Breast epithelium (tissue), 4 donors: ENCODE data around the gene GALNT7. TPM values are rescaled to one million over a fixed set of nuclear protein-coding genes. Genes with fewer than 3 reads are reported as not detected.
"Not testable (repeated sequence)": the region's sequence is repeated elsewhere in the genome, so short reads cannot be mapped to it uniquely, and the experiment has no call there.

Source experiments
- DNase-seq, 2 donors: peaks; one replicate each; pipeline ENCODE4 v3.0.0-alpha.2; 2019; ENCODE audit warnings: low spot score in 2 of 2
- H3K27ac ChIP-seq, 2 donors: fragments of 200-600 bp; sonication (generic) in 1 of 2; one replicate each; pipeline ENCODE4 v1.5.1; 2016 to 2019; ENCODE audit warnings: mild to moderate bottlenecking in 1 of 2
- H3K27me3 ChIP-seq, 2 donors: fragments of 200-600 bp; sonication (generic) in 1 of 2; one replicate each; pipeline versions ENCODE4 v1.5.1 to v1.6.0; 2017 to 2019; ENCODE audit warnings: control low read depth in 1 of 2, mild to moderate bottlenecking in 1 of 2
- H3K36me3 ChIP-seq: fragments of 200-600 bp; one replicate; pipeline ENCODE4 v1.5.1; 2019
- H3K4me1 ChIP-seq, 2 donors: fragments of 200-600 bp; sonication (generic); one replicate each; pipeline ENCODE4 v1.5.1; 2016 to 2019; ENCODE audit warnings: control low read depth in 1 of 2
- H3K4me3 ChIP-seq, 3 donors: fragments of 200-600 bp; sonication (generic); 1 replicate in 2 of 3; 2 replicates in 1 of 3; pipeline ENCODE4 v1.5.1; 2016 to 2019; ENCODE audit warnings: mild to moderate bottlenecking in 3 of 3, moderate library complexity in 2 of 3
- H3K9me3 ChIP-seq, 2 donors: fragments of 200-600 bp; sonication (generic) in 1 of 2; one replicate each; pipeline ENCODE4 v1.5.1; 2016 to 2019; ENCODE audit warnings: control low read depth in 1 of 2
- CTCF ChIP-seq, 3 donors: fragments of 450-650 bp; IDR thresholded peaks; one replicate each; pipeline ENCODE4 v1.5.1; 2016 to 2017; ENCODE audit warnings: antibody characterized with exemption in 3 of 3, mild to moderate bottlenecking in 3 of 3, moderate library complexity in 3 of 3
- POLR2A ChIP-seq: fragments of 450-650 bp; IDR thresholded peaks from one replicate; pipeline ENCODE4 v1.6.1; 2016; ENCODE audit warnings: antibody characterized with exemption, mild to moderate bottlenecking, moderate library complexity
- POLR2AphosphoS5 ChIP-seq, 3 donors: sonication (generic); formaldehyde crosslinking; IDR thresholded peaks; one replicate each; pipeline ENCODE4 v1.6.1; 2017; ENCODE audit warnings: antibody characterized with exemption in 3 of 3
- intact Hi-C: fragments of 100-400 bp; cut with DNase I; formaldehyde crosslinking; loops from one replicate; pipeline ENCODE4 v1.15.1; 2023; ENCODE audit warnings: low total_unique reads
- total RNA-seq, 3 donors: library from RNA; depleted of rRNA; stranded (reverse); fragments of >200 nt; gene quantifications; one replicate each; pipeline ENCODE4 v1.1.0, GENCODE V29; 2016

Gene GALNT7
- total RNA-seq, 3 donors from 2014 or later = 10.7 to 67.2 (median 52.2) TPM

- intact Hi-C loops = no loop called here
- no peak overlapping the region for H3K4me3 ChIP-seq
- no peak for DNase-seq
- no peak overlapping the region for H3K27ac ChIP-seq
- peaks cover 0 to under 1% of the 10 kb centered on the region in 2 donors for H3K4me1 ChIP-seq
- no peaks in the 10 kb centered on the region for H3K36me3 ChIP-seq
- TF ChIP-seq CTCF (IDR thresholded peaks at IDR 0.05) = no peak
- no peak for TF ChIP-seq POLR2AphosphoS5 (IDR thresholded peaks at IDR 0.05)
- TF ChIP-seq POLR2A = no peak
- no peaks in the 10 kb centered on the region for H3K27me3 ChIP-seq
- no peaks in the 10 kb centered on the region for H3K9me3 ChIP-seq
Observed at GRCh38 chr4:173176010-173176409, 7.4 kb downstream of the GALNT7 start.

DNA sequence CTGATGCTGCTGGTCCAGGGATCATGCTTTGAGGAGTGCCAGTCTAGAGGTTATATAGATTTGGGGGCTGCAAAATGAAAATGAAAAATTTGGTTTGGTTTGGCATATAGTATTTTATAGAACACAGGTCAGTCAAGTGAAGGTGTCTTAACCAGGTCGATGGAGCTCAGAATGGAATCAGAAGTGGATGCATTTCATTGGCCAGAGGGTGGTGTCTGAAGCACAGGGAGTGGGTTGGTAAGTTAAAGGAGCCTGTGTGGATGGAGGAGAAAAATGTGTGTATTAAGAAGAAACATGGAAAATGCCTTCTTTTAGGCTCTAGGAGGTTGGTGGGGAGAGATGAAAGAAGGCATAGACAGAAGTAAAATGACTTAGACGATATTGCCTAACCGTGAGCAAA is 8.6 kb downstream of the GALNT7 start:
- H3K4me1 ChIP-seq = no peaks in the 10 kb centered on the region
- H3K36me3 ChIP-seq = no peaks in the 10 kb centered on the region
- H3K27me3 ChIP-seq = no peaks in the 10 kb centered on the region
- no peak overlapping the region for H3K4me3 ChIP-seq
- DNase-seq = no peak
- TF ChIP-seq POLR2A (no peak), POLR2AphosphoS5 (IDR thresholded peaks at IDR 0.05) (no peak), CTCF (IDR thresholded peaks at IDR 0.05) (no peak)
- intact Hi-C loops = no loop called here
- no peak overlapping the region for H3K27ac ChIP-seq
- no peaks in the 10 kb centered on the region for H3K9me3 ChIP-seq

- no peaks in the 10 kb centered on the region for H3K36me3 ChIP-seq
- intact Hi-C loops = no loop called here
- TF ChIP-seq POLR2AphosphoS5 (IDR thresholded peaks at IDR 0.05) = no peak
- TF ChIP-seq POLR2A = no peak
- TF ChIP-seq CTCF (IDR thresholded peaks at IDR 0.05) = no peak
- no peak overlapping the region for H3K4me3 ChIP-seq
- no peaks in the 10 kb centered on the region for H3K4me1 ChIP-seq
- H3K27ac ChIP-seq = no peak overlapping the region
- DNase-seq = no peak
- H3K27me3 ChIP-seq = no peaks in the 10 kb centered on the region
- no peaks in the 10 kb centered on the region for H3K9me3 ChIP-seq
Observed at GRCh38 chr4:173178144-173178543, 9.5 kb downstream of the GALNT7 start.

DNA sequence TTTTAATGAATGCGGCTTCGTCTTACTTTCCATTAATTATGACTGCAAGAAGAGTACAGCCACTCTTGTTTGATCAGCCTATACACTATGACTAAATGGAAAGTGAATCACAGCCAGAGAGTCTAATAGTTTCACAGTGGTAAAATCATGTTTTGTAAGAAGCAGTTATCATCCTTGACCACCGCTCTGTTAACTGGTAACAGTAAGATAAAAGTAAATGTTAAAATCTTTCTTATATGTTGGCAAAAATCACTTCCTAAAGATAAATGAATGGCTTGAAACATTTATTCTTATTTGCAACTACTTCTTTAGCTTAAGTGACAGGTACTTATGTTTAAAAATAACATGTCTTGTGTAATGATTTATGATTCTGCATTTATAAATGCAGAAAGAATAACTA is 13.2 kb downstream of the GALNT7 start:
- Histone ChIP-seq H3K9me3 (no peaks in the 10 kb centered on the region), H3K27me3 (no peaks in the 10 kb centered on the region), H3K4me1 (no peaks in the 10 kb centered on the region), H3K27ac (no peak overlapping the region), H3K4me3 (no peak overlapping the region), H3K36me3 (no peaks in the 10 kb centered on the region)
- no peak for TF ChIP-seq POLR2AphosphoS5 (IDR thresholded peaks at IDR 0.05)
- TF ChIP-seq CTCF (IDR thresholded peaks at IDR 0.05) = no peak
- no peak for TF ChIP-seq POLR2A
- intact Hi-C loops = no loop called here
- no peak for DNase-seq

DNA sequence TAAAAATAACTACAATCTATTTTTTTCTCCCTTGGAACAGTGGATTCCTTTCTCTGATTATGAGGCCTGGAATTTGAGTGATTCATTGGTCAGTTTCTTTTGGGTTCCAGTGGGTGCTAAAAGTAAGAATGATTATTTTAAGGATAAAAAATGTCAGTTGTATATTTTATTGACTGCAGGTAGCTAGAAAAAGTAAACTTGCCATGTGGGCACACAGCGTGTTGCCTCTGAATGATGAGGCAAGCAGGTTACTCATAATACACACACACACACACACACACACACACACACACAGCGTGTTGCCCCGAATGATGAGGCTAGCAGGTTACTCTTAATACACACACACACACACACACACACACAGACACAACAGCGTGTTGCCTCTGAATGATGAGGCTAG is 13.8 kb downstream of the GALNT7 start:
- TF ChIP-seq CTCF (IDR thresholded peaks at IDR 0.05) = no peak
- TF ChIP-seq POLR2A = no peak
- TF ChIP-seq POLR2AphosphoS5 (IDR thresholded peaks at IDR 0.05) = no peak
- H3K36me3 ChIP-seq = no peaks in the 10 kb centered on the region
- H3K27me3 ChIP-seq = no peaks in the 10 kb centered on the region
- intact Hi-C loops = no loop called here
- H3K4me1 ChIP-seq = no peaks in the 10 kb centered on the region
- no peak overlapping the region for H3K4me3 ChIP-seq
- no peak overlapping the region for H3K27ac ChIP-seq
- no peaks in the 10 kb centered on the region for H3K9me3 ChIP-seq
- no peak for DNase-seq

GRCh38 chr4:173183659-173184247 is 15.1 kb downstream of the GALNT7 start:
- DNase-seq, H3K27me3 ChIP-seq, H3K9me3 ChIP-seq, intact Hi-C loops, H3K27ac ChIP-seq, H3K36me3 ChIP-seq, H3K4me3 ChIP-seq, H3K4me1 ChIP-seq: not testable (repeated sequence)
